Measurements from ENCODE around the gene LCMT2.

DNA sequence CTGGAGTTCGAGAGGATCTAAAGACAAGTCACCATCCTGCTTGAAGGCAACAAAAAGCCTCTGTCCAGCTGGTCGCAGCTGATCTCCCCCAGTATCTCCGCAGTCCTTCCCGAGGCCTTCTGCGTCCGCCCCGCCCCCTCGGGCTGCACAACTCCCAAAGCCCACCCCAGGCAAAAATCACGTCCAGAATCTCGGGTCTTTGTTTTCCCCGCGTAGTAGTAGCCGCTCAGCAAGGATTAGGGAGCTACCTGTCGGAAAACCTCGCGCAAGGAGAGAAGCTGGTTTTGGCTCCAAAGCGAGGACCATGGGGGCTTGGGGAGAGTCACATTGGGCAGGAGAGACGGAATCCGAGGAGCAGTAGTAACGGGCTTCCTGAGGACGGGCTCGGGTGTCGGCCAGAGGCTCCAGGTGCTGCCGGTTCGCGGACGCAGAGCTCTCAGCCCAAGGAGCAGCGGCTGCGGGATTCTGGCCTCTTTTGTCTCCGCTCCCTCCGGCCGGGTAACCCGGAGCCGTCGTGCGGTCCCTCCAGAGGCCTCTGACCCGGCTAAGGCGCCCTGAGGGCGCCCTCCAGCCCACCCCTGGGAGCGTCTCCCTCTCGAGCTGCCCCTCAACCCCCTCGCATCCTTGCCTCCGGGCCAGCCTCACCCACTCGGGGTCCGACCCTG is 40.1 kb upstream of the LCMT2 start:
- TF ChIP-seq POLR2A (IDR thresholded peaks at IDR 0.05): no peak
- no peak for TF ChIP-seq EP300 (IDR thresholded peaks at IDR 0.05; ENCODE audit: low read depth)
- no peak for TF ChIP-seq POLR2AphosphoS5 (IDR thresholded peaks at IDR 0.05)
- TF ChIP-seq, protein P1, sequence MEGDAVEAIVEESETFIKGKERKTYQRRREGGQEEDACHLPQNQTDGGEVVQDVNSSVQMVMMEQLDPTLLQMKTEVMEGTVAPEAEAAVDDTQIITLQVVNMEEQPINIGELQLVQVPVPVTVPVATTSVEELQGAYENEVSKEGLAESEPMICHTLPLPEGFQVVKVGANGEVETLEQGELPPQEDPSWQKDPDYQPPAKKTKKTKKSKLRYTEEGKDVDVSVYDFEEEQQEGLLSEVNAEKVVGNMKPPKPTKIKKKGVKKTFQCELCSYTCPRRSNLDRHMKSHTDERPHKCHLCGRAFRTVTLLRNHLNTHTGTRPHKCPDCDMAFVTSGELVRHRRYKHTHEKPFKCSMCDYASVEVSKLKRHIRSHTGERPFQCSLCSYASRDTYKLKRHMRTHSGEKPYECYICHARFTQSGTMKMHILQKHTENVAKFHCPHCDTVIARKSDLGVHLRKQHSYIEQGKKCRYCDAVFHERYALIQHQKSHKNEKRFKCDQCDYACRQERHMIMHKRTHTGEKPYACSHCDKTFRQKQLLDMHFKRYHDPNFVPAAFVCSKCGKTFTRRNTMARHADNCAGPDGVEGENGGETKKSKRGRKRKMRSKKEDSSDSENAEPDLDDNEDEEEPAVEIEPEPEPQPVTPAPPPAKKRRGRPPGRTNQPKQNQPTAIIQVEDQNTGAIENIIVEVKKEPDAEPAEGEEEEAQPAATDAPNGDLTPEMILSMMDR (IDR thresholded peaks at IDR 0.05): no peak

All from transverse colon (tissue), 4 donors.